CD4-positive, alpha-beta T cell (primary cell): Measurements from ENCODE around the gene PROSER1. TPM values are rescaled to one million over a fixed set of nuclear protein-coding genes. Genes with fewer than 3 reads are reported as not detected.
A peak's percentile ranks its signal among the peaks of the same experiment; 100 is the strongest.

ENCODE experiments used
- ATAC-seq: fragments of 200-7000 bp; cut with Tn5 transposase; one replicate; pipeline ENCODE4 v1.10.0; 2022; ENCODE audit warnings: mild to moderate bottlenecking; ENCODE audit not compliant: poor library complexity
- CTCF ChIA-PET: fragments of 350-600 bp; sonication (Branson Sonifier 250); formaldehyde crosslinking; loops from one replicate; lab custom pipeline; 2021; ENCODE audit warnings: antibody characterized with exemption, inconsistent platforms; lab: Charles Lee
- POLR2A ChIA-PET: fragments of 350-600 bp; sonication (Branson Sonifier 250); formaldehyde crosslinking; loops from one replicate; lab custom pipeline; 2021; ENCODE audit warnings: antibody characterized with exemption, inconsistent platforms; lab: Charles Lee
- DNase-seq, 14 experiments: peaks; one replicate each; pipeline ENCODE4 v3.0.0-alpha.2; 2013 to 2020; ENCODE audit warnings: mixed read lengths in 2 of 14
- H3K27ac ChIP-seq, 2 donors: one replicate each; pipeline versions ENCODE4 v1.5.1 to v1.7.0; 2013; ENCODE audit warnings: low read length in 2 of 2, low read depth in 1 of 2, mild to moderate bottlenecking in 1 of 2
- H3K27me3 ChIP-seq, 2 experiments: 1 replicate in 1 of 2; 2 replicates in 1 of 2; pipeline versions ENCODE4 v1.6.1 to v1.7.0; 2013; ENCODE audit warnings: low read length in 2 of 2, control low read depth in 1 of 2, mild to moderate bottlenecking in 1 of 2, moderate library complexity in 1 of 2; ENCODE audit not compliant: insufficient read depth in 2 of 2, control insufficient read depth in 1 of 2
- H3K36me3 ChIP-seq: one replicate; pipeline ENCODE4 v1.6.1; 2013; ENCODE audit warnings: low read length, control low read depth; ENCODE audit not compliant: insufficient read depth
- H3K4me1 ChIP-seq: one replicate; pipeline ENCODE4 v1.6.1; 2013; ENCODE audit warnings: low read length, control low read depth; ENCODE audit not compliant: insufficient read depth
- H3K4me3 ChIP-seq: one replicate; pipeline ENCODE4 v1.5.1; 2013; ENCODE audit warnings: mild to moderate bottlenecking, low read length, moderate library complexity
- H3K9me3 ChIP-seq, 2 experiments: 1 replicate in 1 of 2; 2 replicates in 1 of 2; pipeline versions ENCODE4 v1.6.1 to v1.7.0; 2013; ENCODE audit warnings: low read length in 2 of 2, mild to moderate bottlenecking in 2 of 2, control low read depth in 1 of 2, moderate library complexity in 1 of 2; ENCODE audit not compliant: control insufficient read depth in 1 of 2, insufficient read depth in 1 of 2
- H3K27ac Mint-ChIP-seq: one replicate; pipeline ENCODE4 v1.8.0; 2020; ENCODE audit warnings: mixed read lengths
- H3K27me3 Mint-ChIP-seq: one replicate; pipeline ENCODE4 v1.8.0; 2021; ENCODE audit warnings: mixed read lengths
- H3K36me3 Mint-ChIP-seq: one replicate; pipeline ENCODE4 v1.8.0; 2021; ENCODE audit warnings: low read depth, mixed read lengths
- H3K4me1 Mint-ChIP-seq: one replicate; pipeline ENCODE4 v1.8.0; 2021; ENCODE audit warnings: low read depth, mixed read lengths
- H3K4me3 Mint-ChIP-seq: one replicate; pipeline ENCODE4 v1.8.0; 2020; ENCODE audit warnings: mild to moderate bottlenecking, mixed read lengths
- H3K9me3 Mint-ChIP-seq: one replicate; pipeline ENCODE4 v1.8.0; 2020; ENCODE audit warnings: mixed read lengths
- CTCF ChIP-seq: fragments of 200-600 bp; IDR thresholded peaks from one replicate; pipeline ENCODE4 v1.8.0; 2022; ENCODE audit warnings: antibody characterized with exemption, mild to moderate bottlenecking
- intact Hi-C, 2 experiments: fragments of 100-400 bp; cut with DNase I in 1 of 2; cut with micrococcal nuclease in 1 of 2; formaldehyde crosslinking; loops; one replicate each; pipeline versions ENCODE4 v1.15.1 to v1.9.0; 2023 to 2025; cut with DNase I, micrococcal nuclease
- total RNA-seq, 174 experiments: library from RNA in 2 of 174; stranded (reverse) in 2 of 174; gene quantifications; one replicate each; pipeline ENCODE4 v1.2.3 and lab custom pipeline; 2021 to 2026

PROSER1 gene
- total RNA-seq, 2 experiments from 2014 or later: 29.3 to 35.3 TPM

GRCh38 chr13:39039041-39039440, 1.2 kb upstream of the PROSER1 start:
- peaks cover 79% of the 10 kb centered on the region for H3K4me1 Mint-ChIP-seq
- H3K4me3 Mint-ChIP-seq: peak overlapping the region; percentile 95
- no peak for TF ChIP-seq CTCF
- Histone ChIP-seq H3K27ac (peak overlapping the region in 1 of 2 donors; percentile 76), H3K9me3 (no peaks in the 10 kb centered on the region), H3K36me3 (no peaks in the 10 kb centered on the region), H3K4me1 (peaks cover 12% of the 10 kb centered on the region), H3K4me3 (peak overlapping the region; percentile 80), H3K27me3 (no peaks in the 10 kb centered on the region)
- intact Hi-C loops: loop anchor here (1.0 to 10.0 kb wide), 4 partner anchors 12 to 1984 kb away; partner anchors contain the start of genes COG6 (in 1 of the 2) and SUPT20H (in 1 of the 2)
- ChIA-PET CTCF (no interaction called here), POLR2A (interaction anchor here (0.6 to 2.4 kb wide), 4 partner anchors 10 to 57 kb away, joined by 4 to 8 read pairs (median 4); no protein-coding TSS in a partner anchor)
- no peak for ATAC-seq
- no peaks in the 10 kb centered on the region for H3K9me3 Mint-ChIP-seq
- peak overlapping the region; percentile 98 for H3K27ac Mint-ChIP-seq
- no peak for DNase-seq
- H3K36me3 Mint-ChIP-seq: peaks cover 38% of the 10 kb centered on the region
- no peaks in the 10 kb centered on the region for H3K27me3 Mint-ChIP-seq

- peak overlapping the region; percentile 80 for H3K4me3 ChIP-seq
- H3K27me3 ChIP-seq: no peaks in the 10 kb centered on the region
- intact Hi-C loops: loop anchor here (1.0 to 10.0 kb wide), 4 partner anchors 13 to 1984 kb away; partner anchors contain the start of genes COG6 (in 1 of the 2) and SUPT20H (in 1 of the 2)
- peak; percentile 59 for ATAC-seq
- H3K4me1 ChIP-seq: peaks cover 12% of the 10 kb centered on the region
- Mint-ChIP-seq H3K27ac (peak overlapping the region; percentile 98), H3K4me1 (peaks cover 83% of the 10 kb centered on the region), H3K9me3 (no peaks in the 10 kb centered on the region), H3K36me3 (peaks cover 38% of the 10 kb centered on the region), H3K27me3 (no peaks in the 10 kb centered on the region), H3K4me3 (peak overlapping the region; percentile 95)
- peak in 13 of 14 experiments; percentile 21 to 77 (median 42) for DNase-seq
- ChIA-PET CTCF (no interaction called here), POLR2A (interaction anchor here (0.6 to 2.4 kb wide), 6 partner anchors 10 to 689 kb away, joined by 3 to 11 read pairs (median 4); partner anchors contain the start of gene UFM1)
- H3K9me3 ChIP-seq: no peaks in the 10 kb centered on the region
- TF ChIP-seq CTCF: no peak
- no peaks in the 10 kb centered on the region for H3K36me3 ChIP-seq
- H3K27ac ChIP-seq: peak overlapping the region; percentile 64 to 76
These were observed 711 bp upstream of the PROSER1 start for GRCh38 chr13:39038569-39039030.

GRCh38 chr13:39037410-39037879, 444 bp downstream of the PROSER1 start:
- H3K36me3 Mint-ChIP-seq: peaks cover 31% of the 10 kb centered on the region
- peak overlapping the region; percentile 98 for H3K27ac Mint-ChIP-seq
- Histone ChIP-seq H3K27ac (peak overlapping the region; percentile 64 to 76), H3K27me3 (no peaks in the 10 kb centered on the region), H3K4me1 (peaks cover 12% of the 10 kb centered on the region), H3K36me3 (no peaks in the 10 kb centered on the region), H3K9me3 (no peaks in the 10 kb centered on the region), H3K4me3 (peak overlapping the region; percentile 80)
- peak in 1 of 14 experiments; percentile 31 for DNase-seq
- intact Hi-C loops: loop anchor here (5.0 to 10.0 kb wide), 3 partner anchors 620 to 1983 kb away; partner anchors contain the start of genes COG6 (in 1 of the 2) and SUPT20H (in 1 of the 2)
- H3K4me1 Mint-ChIP-seq: peaks cover 86% of the 10 kb centered on the region
- no peaks in the 10 kb centered on the region for H3K27me3 Mint-ChIP-seq
- CTCF ChIA-PET: no interaction called here
- POLR2A ChIA-PET: interaction anchor here (0.6 to 2.7 kb wide), 5 partner anchors 9 to 1884 kb away, joined by 3 to 11 read pairs (median 8); partner anchors contain the start of gene UFM1
- H3K9me3 Mint-ChIP-seq: no peaks in the 10 kb centered on the region
- H3K4me3 Mint-ChIP-seq: peak overlapping the region; percentile 95
- no peak for TF ChIP-seq CTCF
- ATAC-seq: peak; percentile 15
